Common myeloid progenitor, CD34-positive (primary cell): Measurements from ENCODE around the gene NFKBIZ.

ENCODE experiments used
- CTCF ChIA-PET: fragments of 350-600 bp; sonication (Branson Sonifier 250); formaldehyde crosslinking; loops from one replicate; lab custom pipeline; 2021; ENCODE audit warnings: antibody characterized with exemption; lab: Charles Lee
- POLR2A ChIA-PET: fragments of 350-600 bp; sonication (Branson Sonifier 250); formaldehyde crosslinking; loops from one replicate; lab custom pipeline; 2021; ENCODE audit warnings: antibody characterized with exemption; lab: Charles Lee
- DNase-seq, 3 donors: peaks; one replicate each; pipeline versions ENCODE4 v3.0.0 to v3.0.0-alpha.2; 2013
- H3K27ac ChIP-seq, 2 experiments: 1 replicate in 1 of 2; 2 replicates in 1 of 2; pipeline ENCODE4 v1.7.0; 2013; ENCODE audit warnings: inconsistent platforms in 2 of 2, low read length in 2 of 2, mild to moderate bottlenecking in 2 of 2, low read depth in 1 of 2, moderate library complexity in 1 of 2; ENCODE audit not compliant: severe bottlenecking in 2 of 2, insufficient read depth in 1 of 2, poor library complexity in 1 of 2
- H3K27me3 ChIP-seq, 5 experiments: replicated peaks in 2 of 5; 1 replicate in 3 of 5; 2 replicates in 2 of 5; pipeline versions ENCODE4 v1.6.1 to v1.7.0; 2013; ENCODE audit warnings: low read length in 4 of 5, mild to moderate bottlenecking in 2 of 5, moderate library complexity in 2 of 5, inconsistent platforms in 1 of 5; ENCODE audit not compliant: insufficient read depth in 5 of 5, control insufficient read depth in 4 of 5
- H3K36me3 ChIP-seq, 4 experiments: 1 replicate in 2 of 4; 2 replicates in 2 of 4; pipeline versions ENCODE4 v1.6.1 to v1.7.0; 2013; ENCODE audit warnings: low read length in 3 of 4, control low read depth in 1 of 4, mild to moderate bottlenecking in 1 of 4; ENCODE audit not compliant: control insufficient read depth in 4 of 4, insufficient read depth in 4 of 4
- H3K4me1 ChIP-seq, 4 experiments: 1 replicate in 3 of 4; 2 replicates in 1 of 4; pipeline versions ENCODE4 v1.6.1 to v1.7.1; 2013; ENCODE audit warnings: low read length in 3 of 4, mild to moderate bottlenecking in 3 of 4, control low read depth in 1 of 4, inconsistent platforms in 1 of 4, moderate library complexity in 1 of 4; ENCODE audit not compliant: control insufficient read depth in 4 of 4, insufficient read depth in 4 of 4; ENCODE audit errors: control extremely low read depth in 1 of 4
- H3K4me3 ChIP-seq, 7 experiments: 1 replicate in 4 of 7; 2 replicates in 3 of 7; pipeline versions ENCODE4 v1.5.1 to v1.7.0; 2013; ENCODE audit warnings: mild to moderate bottlenecking in 7 of 7, low read length in 6 of 7, moderate library complexity in 6 of 7, inconsistent platforms in 2 of 7, low read depth in 2 of 7, control low read depth in 1 of 7; ENCODE audit not compliant: insufficient read depth in 4 of 7, control insufficient read depth in 1 of 7; ENCODE audit errors: extremely low read depth in 1 of 7
- H3K9me3 ChIP-seq, 5 experiments: 1 replicate in 4 of 5; 2 replicates in 1 of 5; pipeline versions ENCODE4 v1.6.1 to v1.7.1; 2013; ENCODE audit warnings: low read length in 4 of 5, mild to moderate bottlenecking in 2 of 5, inconsistent platforms in 1 of 5, low read depth in 1 of 5, moderate library complexity in 1 of 5; ENCODE audit not compliant: control insufficient read depth in 4 of 5, insufficient read depth in 2 of 5; ENCODE audit errors: control extremely low read depth in 1 of 5
- WGBS: methylation state at CpG from one replicate; pipeline ENCODE4 v1.1.5; 2013; ENCODE audit not compliant: insufficient coverage; 5-methylcytosine and 5-hydroxymethylcytosine counted together

NFKBIZ gene

DNA sequence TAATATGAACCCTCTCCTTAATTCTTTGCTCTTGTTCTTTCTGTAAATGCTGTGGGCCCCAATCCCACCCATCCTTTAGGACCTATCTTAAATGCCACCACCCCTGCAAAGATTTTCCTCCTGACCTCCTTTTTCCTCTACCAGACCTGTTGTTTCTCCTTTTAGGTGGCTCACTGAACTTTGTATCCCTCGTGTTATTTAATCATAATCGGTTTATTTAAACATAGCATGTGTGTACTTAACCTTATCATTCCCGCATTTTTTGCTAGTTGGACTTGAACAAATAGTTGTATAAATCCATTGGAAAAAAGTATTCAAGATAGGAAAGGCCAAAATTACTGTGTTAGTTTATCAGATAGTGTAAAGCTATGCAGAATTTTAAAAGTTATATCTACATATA, 988 bp upstream of the NFKBIZ start:
- Histone ChIP-seq H3K9me3 (no peaks in the 10 kb centered on the region), H3K4me3 (peak overlapping the region in 4 of 7 experiments; percentile 70 to 93 (median 80)), H3K36me3 (peaks cover 8 to 20% (median 13%) of the 10 kb centered on the region in 4 experiments), H3K27ac (peak overlapping the region; percentile 64 to 97), H3K27me3 (no peaks in the 10 kb centered on the region), H3K4me1 (peaks cover 14 to 33% (median 22%) of the 10 kb centered on the region in 4 experiments)
- CTCF ChIA-PET = interaction anchor here (0.9 to 5.1 kb wide), 6 partner anchors 9 to 377 kb away, joined by 3 to 40 read pairs (median 6); no protein-coding TSS in a partner anchor
- WGBS = 100% methylated on average over 1 of the region's 3 CpGs
- POLR2A ChIA-PET = interaction anchor here (0.6 to 2.3 kb wide), 5 partner anchors 21 to 332 kb away, joined by 3 to 37 read pairs (median 5); no protein-coding TSS in a partner anchor
- DNase-seq = no peak

DNA sequence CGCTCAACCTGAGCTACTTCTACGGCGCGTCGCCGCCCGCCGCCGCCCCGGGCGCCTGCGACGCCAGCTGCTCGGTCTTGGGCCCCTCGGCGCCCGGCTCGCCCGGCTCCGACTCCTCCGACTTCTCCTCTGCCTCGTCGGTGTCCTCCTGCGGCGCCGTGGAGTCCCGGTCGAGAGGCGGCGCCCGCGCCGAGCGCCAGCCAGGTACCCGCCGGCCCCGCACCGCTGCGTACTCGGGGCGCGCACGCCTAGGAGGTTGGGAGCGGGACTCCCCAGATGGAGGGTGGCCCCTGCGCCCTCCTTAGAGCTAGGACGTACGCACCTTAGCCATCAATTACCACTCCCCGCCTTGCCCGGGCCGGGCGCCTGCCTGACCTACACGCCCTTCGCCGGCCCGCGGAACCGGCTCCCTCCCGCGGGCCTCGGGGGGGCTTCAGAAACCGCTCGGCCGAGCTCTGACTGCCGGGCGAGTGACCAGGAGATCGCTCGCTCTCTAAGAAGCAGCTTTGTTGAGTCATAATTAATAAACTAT, 466 bp downstream of the NFKBIZ start:
- 0% methylated on average over 32 of the region's 67 CpGs for WGBS
- Histone ChIP-seq H3K27me3 (no peaks in the 10 kb centered on the region), H3K4me3 (peak overlapping the region; percentile 89 to 100 (median 94)), H3K9me3 (no peaks in the 10 kb centered on the region), H3K27ac (peak overlapping the region; percentile 94 to 97), H3K36me3 (peaks cover 20 to 34% (median 26%) of the 10 kb centered on the region in 4 experiments), H3K4me1 (peaks cover 14 to 46% (median 24%) of the 10 kb centered on the region in 4 experiments)
- no peak for DNase-seq
- POLR2A ChIA-PET = interaction anchor here (0.6 to 2.3 kb wide), 20 partner anchors 9 to 379 kb away, joined by 3 to 37 read pairs (median 4); no protein-coding TSS in a partner anchor
- CTCF ChIA-PET = interaction anchor here (0.8 to 5.1 kb wide), 9 partner anchors 11 to 379 kb away, joined by 3 to 40 read pairs (median 4); no protein-coding TSS in a partner anchor

DNA sequence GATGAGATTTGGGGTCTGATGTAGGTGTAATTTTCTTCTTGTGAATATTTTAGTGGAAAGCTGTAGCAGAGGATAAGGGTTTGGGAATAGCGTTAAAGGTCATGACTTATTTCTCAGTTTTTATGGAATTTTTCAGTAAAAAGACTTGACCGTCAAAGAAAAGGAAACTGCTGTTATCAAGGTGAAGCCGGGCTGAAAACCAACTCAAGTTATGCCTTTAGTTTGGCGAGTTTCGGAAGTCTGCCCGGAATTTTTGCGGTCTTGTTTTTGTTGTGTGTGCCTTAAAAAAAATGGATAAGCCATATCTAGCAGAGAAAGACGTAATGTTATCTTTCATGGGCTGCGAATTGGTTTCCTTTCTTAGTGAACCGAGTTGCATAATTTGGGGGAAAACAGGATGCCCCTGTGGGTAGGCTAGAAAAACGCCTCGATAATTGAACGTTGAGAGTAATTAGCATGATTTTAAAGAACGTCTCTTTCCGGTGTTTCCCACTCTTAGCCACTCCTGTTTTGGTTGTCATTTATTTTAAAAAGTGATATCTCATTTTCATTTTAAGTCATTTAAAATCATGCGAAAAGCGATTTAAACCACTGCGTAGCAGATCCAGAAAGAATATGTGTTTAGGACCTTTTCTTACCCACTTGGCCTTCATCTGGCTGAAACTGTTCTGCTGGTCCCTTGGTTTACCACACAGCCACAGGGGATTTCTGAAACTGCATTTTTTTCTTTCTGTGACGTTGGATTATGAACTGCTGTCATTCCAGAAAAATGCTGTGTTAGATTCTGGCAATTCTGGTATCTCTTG, 1.1 kb downstream of the NFKBIZ start:
- peak overlapping the region; percentile 94 to 97 for H3K27ac ChIP-seq
- H3K9me3 ChIP-seq = no peaks in the 10 kb centered on the region
- H3K36me3 ChIP-seq = peaks cover 25 to 41% (median 32%) of the 10 kb centered on the region in 4 experiments
- peaks cover 14 to 50% (median 24%) of the 10 kb centered on the region in 4 experiments for H3K4me1 ChIP-seq
- no peaks in the 10 kb centered on the region for H3K27me3 ChIP-seq
- ChIA-PET POLR2A (interaction anchor here (0.8 to 2.3 kb wide), 11 partner anchors 13 to 375 kb away, joined by 3 to 37 read pairs (median 5); no protein-coding TSS in a partner anchor), CTCF (interaction anchor here (0.9 to 5.1 kb wide), 13 partner anchors 11 to 375 kb away, joined by 3 to 40 read pairs (median 4); no protein-coding TSS in a partner anchor)
- DNase-seq = peak; percentile 78 to 86 (median 79)
- H3K4me3 ChIP-seq = peak overlapping the region; percentile 89 to 100 (median 94)
- WGBS = under 1% methylated on average over 11 of the region's 19 CpGs

- no CpG with 5 or more reads among the region's 5 CpGs for WGBS
- POLR2A ChIA-PET = interaction anchor here (0.8 to 1.2 kb wide), 3 partner anchors 13 to 374 kb away, joined by 3 to 5 read pairs (median 4); no protein-coding TSS in a partner anchor
- Histone ChIP-seq H3K36me3 (peaks cover 28 to 48% (median 35%) of the 10 kb centered on the region in 4 experiments), H3K27me3 (no peaks in the 10 kb centered on the region), H3K9me3 (no peaks in the 10 kb centered on the region), H3K4me1 (peaks cover 14 to 50% (median 24%) of the 10 kb centered on the region in 4 experiments), H3K27ac (peak overlapping the region; percentile 94 to 97), H3K4me3 (peak overlapping the region in 6 of 7 experiments; percentile 89 to 100 (median 94))
- no peak for DNase-seq
- CTCF ChIA-PET = interaction anchor here (0.9 to 2.7 kb wide), 11 partner anchors 11 to 373 kb away, joined by 3 to 12 read pairs (median 3); no protein-coding TSS in a partner anchor
Observed at GRCh38 chr3:101851072-101851770, 1.9 kb downstream of the NFKBIZ start.

DNA sequence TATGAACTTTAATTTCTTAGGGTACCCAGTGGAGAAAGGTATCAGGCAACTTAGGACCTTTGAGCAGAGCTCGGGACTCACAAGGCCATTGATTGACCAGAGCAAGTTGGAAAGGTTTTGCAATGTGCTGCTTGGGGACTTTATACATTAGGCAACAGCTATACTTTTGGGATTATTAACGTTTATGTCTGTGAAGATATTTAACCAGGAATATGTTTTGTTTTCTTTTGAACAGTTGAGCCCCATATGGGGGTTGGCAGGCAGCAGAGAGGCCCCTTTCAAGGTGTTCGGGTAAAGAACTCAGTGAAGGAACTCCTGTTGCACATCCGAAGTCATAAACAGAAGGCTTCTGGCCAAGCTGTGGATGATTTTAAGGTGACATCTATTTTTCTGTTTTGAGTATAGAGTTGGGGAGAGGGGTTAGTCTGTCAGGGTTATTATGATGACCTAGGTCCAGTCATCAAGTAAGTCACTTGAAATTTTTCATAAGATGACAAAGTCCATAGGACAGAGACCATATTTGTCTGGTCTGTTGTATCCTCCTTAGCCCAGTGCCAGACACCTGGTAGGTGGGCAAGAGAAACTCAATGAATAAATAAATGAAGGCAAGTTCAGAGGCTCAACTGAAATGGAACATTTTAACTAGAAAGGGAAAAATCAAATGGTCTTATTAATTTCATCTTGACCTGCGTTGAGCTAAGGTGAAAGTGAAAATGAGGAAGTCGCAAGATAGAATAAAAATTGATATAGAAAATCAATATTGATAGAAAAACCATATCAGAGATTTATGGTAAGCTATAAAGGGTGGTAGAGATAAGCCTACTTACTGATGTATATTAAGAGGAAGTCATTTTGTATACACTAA, 2.8 kb downstream of the NFKBIZ start:
- 8% methylated on average over 4 of the region's 6 CpGs for WGBS
- Histone ChIP-seq H3K9me3 (no peaks in the 10 kb centered on the region), H3K27ac (peak overlapping the region; percentile 35 to 97), H3K4me3 (peak overlapping the region in 6 of 7 experiments; percentile 89 to 100 (median 94)), H3K36me3 (peaks cover 29 to 56% (median 40%) of the 10 kb centered on the region in 4 experiments), H3K4me1 (peaks cover 14 to 55% (median 26%) of the 10 kb centered on the region in 4 experiments), H3K27me3 (no peaks in the 10 kb centered on the region)
- POLR2A ChIA-PET = interaction anchor here (0.8 to 1.2 kb wide), 3 partner anchors 14 to 373 kb away, joined by 3 to 5 read pairs (median 4); no protein-coding TSS in a partner anchor
- DNase-seq = no peak
- CTCF ChIA-PET = interaction anchor here (0.9 to 2.7 kb wide), 14 partner anchors 9 to 373 kb away, joined by 3 to 12 read pairs (median 3); no protein-coding TSS in a partner anchor
